GM18511 (cell line): Measurements from ENCODE around the gene IRX6.

Experiments used
- ATAC-seq: cut with Tn5 transposase; IDR thresholded peaks from one replicate; pipeline ENCODE4 v1.9.1; 2021; ENCODE audit warnings: mild to moderate bottlenecking, moderate library complexity; ENCODE audit not compliant: unreplicated experiment

Gene IRX6

GRCh38 chr16:55364811-55365210 is 40.8 kb downstream of the IRX6 start:
- no peak for ATAC-seq

DNA sequence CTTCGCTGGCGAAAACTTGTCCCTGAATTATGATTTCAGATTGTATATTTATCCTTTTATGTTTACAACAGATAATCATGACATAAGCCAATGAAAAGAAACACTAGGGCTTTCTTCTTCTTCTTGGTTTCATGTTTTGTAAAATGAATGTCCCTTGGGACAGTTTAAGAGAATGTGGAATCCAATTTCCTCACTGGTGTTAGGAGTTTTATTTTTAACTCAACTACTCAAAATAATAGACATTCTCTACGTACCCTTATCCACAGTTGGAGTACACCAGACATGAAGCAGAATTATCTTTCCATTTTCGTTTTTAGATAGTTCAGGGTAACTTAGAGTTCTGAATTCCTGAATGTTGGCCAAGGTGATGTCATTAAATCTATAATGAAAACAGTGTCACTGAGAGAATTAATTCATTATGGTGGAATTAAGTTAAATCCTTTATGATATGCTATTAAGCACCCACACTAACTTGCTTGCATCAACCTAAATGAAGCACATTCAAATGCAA is 43.4 kb downstream of the IRX6 start:
- no peak for ATAC-seq

- ATAC-seq: no peak
These were observed 44.0 kb downstream of the IRX6 start for GRCh38 chr16:55367866-55368603.

- no peak for ATAC-seq
These were observed 45.1 kb downstream of the IRX6 start for GRCh38 chr16:55369151-55369550.

- no peak for ATAC-seq
These were observed 46.9 kb downstream of the IRX6 start for GRCh38 chr16:55370762-55371482.

- no peak for ATAC-seq
These were observed 48.9 kb downstream of the IRX6 start for GRCh38 chr16:55372792-55373488.

GRCh38 chr16:55373489-55373832 is 49.5 kb downstream of the IRX6 start:
- no peak for ATAC-seq

GRCh38 chr16:55376045-55376444 is 52.0 kb downstream of the IRX6 start:
- no peak for ATAC-seq

- no peak for ATAC-seq
These were observed 52.7 kb downstream of the IRX6 start for GRCh38 chr16:55376567-55377167.

DNA sequence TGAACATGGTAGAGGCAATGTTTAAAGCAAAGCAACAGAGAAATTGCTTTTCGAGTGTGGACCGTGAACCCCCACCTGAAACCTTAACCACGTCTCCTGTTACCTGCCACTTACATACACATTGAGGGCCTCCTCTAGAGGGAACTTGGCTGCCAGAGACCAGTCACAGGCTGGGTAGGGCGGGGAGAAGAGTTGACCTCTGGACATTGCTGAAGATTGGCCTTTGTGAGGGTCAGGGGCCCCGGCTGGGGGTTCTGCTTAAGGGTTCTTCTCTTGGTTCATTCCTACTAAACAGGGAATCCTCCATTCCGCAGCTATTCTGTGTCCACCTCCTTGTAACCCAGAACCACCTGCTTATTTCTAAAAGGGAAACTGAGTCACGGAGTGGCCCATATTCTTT is 53.8 kb downstream of the IRX6 start:
- no peak for ATAC-seq

DNA sequence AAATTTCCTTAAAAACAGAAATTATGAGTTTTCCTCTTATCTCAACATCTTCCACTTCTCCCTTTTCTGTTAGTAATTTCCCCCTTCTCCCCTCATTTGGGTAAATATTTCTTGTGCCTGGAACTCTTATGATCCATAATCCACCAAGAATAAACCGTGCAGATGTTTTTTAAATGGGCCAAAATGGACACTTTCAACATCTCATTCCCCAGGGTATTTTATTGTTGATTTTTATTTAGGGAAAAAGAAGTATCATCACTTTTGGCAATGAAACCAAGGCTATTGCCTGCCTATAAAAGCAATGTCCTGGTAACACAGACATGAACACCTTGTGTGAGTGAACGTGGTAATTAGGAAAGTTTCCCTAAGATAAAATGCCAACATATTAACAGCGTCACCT is 54.6 kb downstream of the IRX6 start:
- ATAC-seq: no peak

GRCh38 chr16:55379371-55379770 is 55.4 kb downstream of the IRX6 start:
- no peak for ATAC-seq

DNA sequence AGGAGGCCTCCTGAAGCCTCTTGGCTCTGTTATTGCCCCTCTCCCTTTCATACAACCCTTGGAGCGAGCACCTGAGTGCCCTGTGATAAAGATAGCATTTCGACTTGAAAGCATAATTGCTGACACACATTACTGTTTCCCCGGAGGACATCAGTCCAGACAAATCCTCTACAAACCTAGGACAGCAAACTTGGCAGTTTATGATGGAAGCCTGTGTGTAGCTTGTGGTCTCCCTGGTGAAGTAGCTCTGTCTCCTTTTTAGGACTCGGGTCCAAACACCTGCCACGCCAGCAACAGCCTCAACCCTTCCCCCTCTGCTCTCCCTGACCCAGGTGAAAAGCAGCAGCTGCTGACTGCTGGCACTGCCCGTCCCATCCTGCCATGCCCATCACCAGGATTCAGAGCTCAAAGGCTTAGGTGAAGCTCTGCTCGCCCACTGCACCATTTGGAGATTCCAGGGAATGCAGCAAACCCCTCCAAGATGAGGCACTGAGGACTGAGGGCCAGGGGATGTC is 55.9 kb downstream of the IRX6 start:
- no peak for ATAC-seq
